PFSK-1 (cell line): ENCODE measurements around the gene CUX1.

Source experiments
- FOXP2 ChIP-seq: optimal IDR thresholded peaks from 2 replicates; pipeline ENCODE3; 2011; ENCODE audit warnings: borderline replicate concordance, control low read depth, inconsistent platforms; ENCODE audit not compliant: insufficient read depth; ENCODE audit errors: extremely low read length, extremely low read depth
- POLR2AphosphoS5 ChIP-seq: IDR thresholded peaks from 2 replicates; pipeline ENCODE4 v1.6.1; 2012; ENCODE audit warnings: low read depth, mild to moderate bottlenecking, control low read depth, low read length, moderate library complexity
- REST ChIP-seq, 2 experiments: IDR thresholded peaks; 2 replicates each; pipeline versions ENCODE4 v1.6.1 to v1.8.0; 2011 to 2012; ENCODE audit warnings: low read depth in 2 of 2, low read length in 2 of 2, control low read depth in 1 of 2, inconsistent platforms in 1 of 2, mild to moderate bottlenecking in 1 of 2, moderate library complexity in 1 of 2; ENCODE audit not compliant: insufficient read depth in 1 of 2
- SIN3A ChIP-seq: IDR thresholded peaks from 2 replicates; pipeline ENCODE4 v1.6.1; 2012; ENCODE audit warnings: mild to moderate bottlenecking, low read length, moderate library complexity, borderline replicate concordance; ENCODE audit not compliant: insufficient read depth
- TAF1 ChIP-seq: IDR thresholded peaks from 2 replicates; pipeline ENCODE4 v1.6.1; 2012; ENCODE audit warnings: low read length, control low read depth, borderline replicate concordance; ENCODE audit not compliant: insufficient read depth

Gene CUX1

GRCh38 chr7:102140952-102141370, 323.5 kb downstream of the CUX1 start:
- TF ChIP-seq TAF1 (no peak), REST (IDR thresholded peaks at IDR 0.05; ENCODE audit: insufficient read depth in 1 of 2, low read depth in 2 of 2, low read length in 2 of 2) (no peak), FOXP2 (no peak), SIN3A (no peak), POLR2AphosphoS5 (no peak)

GRCh38 chr7:102146122-102146521, 328.7 kb downstream of the CUX1 start:
- TF ChIP-seq POLR2AphosphoS5: no peak
- no peak for TF ChIP-seq TAF1
- no peak for TF ChIP-seq FOXP2
- no peak for TF ChIP-seq SIN3A
- no peak for TF ChIP-seq REST (IDR thresholded peaks at IDR 0.05; ENCODE audit: insufficient read depth in 1 of 2, low read depth in 2 of 2, low read length in 2 of 2)

- TF ChIP-seq SIN3A: no peak
- no peak for TF ChIP-seq TAF1
- TF ChIP-seq POLR2AphosphoS5: no peak
- no peak for TF ChIP-seq FOXP2
- no peak for TF ChIP-seq REST (IDR thresholded peaks at IDR 0.05; ENCODE audit: insufficient read depth in 1 of 2, low read depth in 2 of 2, low read length in 2 of 2)
Observed at GRCh38 chr7:102147008-102147407, 329.6 kb downstream of the CUX1 start.

- TF ChIP-seq REST (IDR thresholded peaks at IDR 0.05; ENCODE audit: insufficient read depth in 1 of 2, low read depth in 2 of 2, low read length in 2 of 2) (no peak), SIN3A (no peak), TAF1 (no peak), FOXP2 (no peak), POLR2AphosphoS5 (no peak)
Observed at GRCh38 chr7:102148799-102149198, 331.4 kb downstream of the CUX1 start.

GRCh38 chr7:102149416-102149815, 332.0 kb downstream of the CUX1 start:
- TF ChIP-seq FOXP2 (no peak), SIN3A (no peak), POLR2AphosphoS5 (no peak), TAF1 (no peak), REST (IDR thresholded peaks at IDR 0.05; ENCODE audit: insufficient read depth in 1 of 2, low read depth in 2 of 2, low read length in 2 of 2) (no peak)
